ENCODE results near the gene ANO10. TPM values are rescaled to one million over a fixed set of nuclear protein-coding genes. Genes with fewer than 3 reads are reported as not detected.

ANO10 gene
- total and polyA plus RNA-seq, 2 of the 8 experiments (the other 6 are each of a cell fraction or from before 2014, with no cell fraction given): 38.0 to 53.2 TPM

GRCh38 chr3:43537225-43537624 lies 84.6 kb downstream of the ANO10 start (continued):
- TF ChIP-seq ATF2 (IDR thresholded peaks at IDR 0.05; ENCODE audit: low read length) (no peak), POU5F1 (IDR thresholded peaks at IDR 0.05; ENCODE audit: low read depth, low read length) (no peak), EGR1 (IDR thresholded peaks at IDR 0.05; ENCODE audit: borderline replicate concordance, low read depth, low read length) (no peak), BRCA1 (IDR thresholded peaks at IDR 0.05; ENCODE audit: low read depth, low read length) (no peak), SIX5 (IDR thresholded peaks at IDR 0.05; ENCODE audit: low read depth, low read length) (no peak), CBX5 (IDR thresholded peaks at IDR 0.05; ENCODE audit: low read depth, low read length) (no peak), CHD2 (IDR thresholded peaks at IDR 0.05; ENCODE audit: low read length) (no peak)
- TF ChIP-seq, protein P1, sequence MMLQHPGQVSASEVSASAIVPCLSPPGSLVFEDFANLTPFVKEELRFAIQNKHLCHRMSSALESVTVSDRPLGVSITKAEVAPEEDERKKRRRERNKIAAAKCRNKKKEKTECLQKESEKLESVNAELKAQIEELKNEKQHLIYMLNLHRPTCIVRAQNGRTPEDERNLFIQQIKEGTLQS (IDR thresholded peaks at IDR 0.05; ENCODE audit: insufficient read depth, low read depth, low read length): no peak

Measured in H1 (cell line).